WTC11 (cell line): Measurements from ENCODE around the gene MRPL37. TPM values are rescaled to one million over a fixed set of nuclear protein-coding genes. Genes with fewer than 3 reads are reported as not detected.

Experiments used
- ATAC-seq: fragments of 200-7000 bp; cut with Tn5 transposase; 2 replicates; pipeline ENCODE4 v1.10.0; 2021; ENCODE audit warnings: mild to moderate bottlenecking, moderate library complexity
- CTCF ChIA-PET: fragments of 300-600 bp; sonication (Branson Sonifier 250); formaldehyde crosslinking; loops from one replicate; lab custom pipeline; 2021; ENCODE audit warnings: antibody characterized with exemption; lab: Charles Lee
- POLR2A ChIA-PET: fragments of 350-600 bp; sonication (Branson Sonifier 250); formaldehyde crosslinking; loops from one replicate; lab custom pipeline; 2021; ENCODE audit warnings: antibody characterized with exemption; lab: Charles Lee
- DNase-seq: peaks from one replicate; pipeline ENCODE4 v3.0.0; 2021; ENCODE audit warnings: low spot score
- H3K27ac Mint-ChIP-seq: 2 replicates; pipeline ENCODE4 v1.8.0; 2021; ENCODE audit warnings: mixed read lengths
- H3K27me3 Mint-ChIP-seq: 2 replicates; pipeline ENCODE4 v1.8.0; 2021; ENCODE audit warnings: low read depth, mild to moderate bottlenecking, moderate library complexity, mixed read lengths
- H3K36me3 Mint-ChIP-seq: 2 replicates; pipeline ENCODE4 v1.8.0; 2021; ENCODE audit warnings: mixed read lengths
- H3K4me1 Mint-ChIP-seq: 2 replicates; pipeline ENCODE4 v1.8.0; 2022; ENCODE audit warnings: mixed read lengths
- H3K4me3 Mint-ChIP-seq: 2 replicates; pipeline ENCODE4 v1.8.0; 2021; ENCODE audit warnings: mild to moderate bottlenecking, moderate library complexity, mixed read lengths
- H3K9me3 Mint-ChIP-seq: 2 replicates; pipeline ENCODE4 v1.8.0; 2021; ENCODE audit warnings: mixed read lengths
- ATF1 ChIP-seq: sonication (generic); formaldehyde crosslinking; IDR thresholded peaks from 2 replicates; pipeline ENCODE4 v1.8.1; 2023; ENCODE audit warnings: mild to moderate bottlenecking, moderate library complexity, missing genetic modification reagents
- E2F1 ChIP-seq: sonication (generic); formaldehyde crosslinking; IDR thresholded peaks from 2 replicates; pipeline ENCODE4 v1.8.0; 2022; ENCODE audit warnings: mild to moderate bottlenecking, missing genetic modification reagents
- ESRRA ChIP-seq: sonication (generic); formaldehyde crosslinking; IDR thresholded peaks from 2 replicates; pipeline ENCODE4 v1.8.1; 2022; ENCODE audit warnings: mild to moderate bottlenecking, missing genetic modification reagents, borderline replicate concordance
- FOXJ3 ChIP-seq: sonication (generic); formaldehyde crosslinking; IDR thresholded peaks from 2 replicates; pipeline ENCODE4 v1.9.0; 2021; ENCODE audit warnings: missing genetic modification reagents, mild to moderate bottlenecking, borderline replicate concordance
- FOXK1 ChIP-seq: sonication (generic); formaldehyde crosslinking; IDR thresholded peaks from 2 replicates; pipeline ENCODE4 v1.8.0; 2022; ENCODE audit warnings: mild to moderate bottlenecking, moderate library complexity, missing genetic modification reagents
- FOXP1 ChIP-seq: sonication (generic); formaldehyde crosslinking; IDR thresholded peaks from 2 replicates; pipeline ENCODE4 v1.8.0; 2022; ENCODE audit warnings: missing genetic modification reagents, mild to moderate bottlenecking, moderate library complexity, borderline replicate concordance
- FOXP4 ChIP-seq: sonication (generic); formaldehyde crosslinking; IDR thresholded peaks from 2 replicates; pipeline ENCODE4 v1.8.0; 2022; ENCODE audit warnings: mild to moderate bottlenecking, missing genetic modification reagents
- HMGXB4 ChIP-seq: sonication (generic); formaldehyde crosslinking; IDR thresholded peaks from 2 replicates; pipeline ENCODE4 v1.8.1; 2023; ENCODE audit warnings: mild to moderate bottlenecking, moderate library complexity, missing genetic modification reagents
- JUN ChIP-seq: sonication (generic); formaldehyde crosslinking; IDR thresholded peaks from 2 replicates; pipeline ENCODE4 v1.8.0; 2023; ENCODE audit warnings: mild to moderate bottlenecking, missing genetic modification reagents
- PREB ChIP-seq: sonication (generic); formaldehyde crosslinking; IDR thresholded peaks from 2 replicates; pipeline ENCODE4 v1.8.1; 2022; ENCODE audit warnings: mild to moderate bottlenecking, missing genetic modification reagents, moderate library complexity, borderline replicate concordance
- SOX15 ChIP-seq: fragments of 250-450 bp; sonication (Bioruptor Pico); IDR thresholded peaks from 2 replicates; pipeline ENCODE4 v1.9.0; 2021; ENCODE audit warnings: mild to moderate bottlenecking
- ZNF281 ChIP-seq: sonication (generic); formaldehyde crosslinking; IDR thresholded peaks from 2 replicates; pipeline ENCODE4 v1.8.0; 2023; ENCODE audit warnings: mild to moderate bottlenecking, missing genetic modification reagents
- ZNF512 ChIP-seq: sonication (generic); formaldehyde crosslinking; IDR thresholded peaks from 2 replicates; pipeline ENCODE4 v1.8.1; 2022; ENCODE audit warnings: missing genetic modification reagents, borderline replicate concordance
- ZNF532 ChIP-seq: fragments of 250-450 bp; sonication (Bioruptor Pico); IDR thresholded peaks from 2 replicates; pipeline ENCODE4 v1.9.0; 2021; ENCODE audit warnings: mild to moderate bottlenecking, borderline replicate concordance
- total RNA-seq: library from RNA; stranded (reverse); gene quantifications from 3 replicates; pipeline ENCODE4 v1.2.3, GENCODE V29; 2021

MRPL37 gene
- total RNA-seq, 1 experiment from 2014 or later: 143 TPM

- no peaks in the 10 kb centered on the region for H3K27me3 Mint-ChIP-seq
- POLR2A ChIA-PET: no interaction called here
- no peak for ATAC-seq
- DNase-seq: no peak
- TF ChIP-seq SOX15 (CRISPR knock-in tag) (no peak), FOXJ3 (no peak), ZNF281 (no peak), ATF1 (CRISPR knock-in tag) (no peak), HMGXB4 (no peak), E2F1 (CRISPR knock-in tag) (no peak), JUN (CRISPR knock-in tag) (no peak), ESRRA (CRISPR knock-in tag) (no peak), ZNF512 (CRISPR knock-in tag) (no peak)
- H3K27ac Mint-ChIP-seq: no peak overlapping the region
- H3K4me3 Mint-ChIP-seq: no peak overlapping the region
- H3K4me1 Mint-ChIP-seq: peaks cover 36% of the 10 kb centered on the region
- CTCF ChIA-PET: no interaction called here
- no peaks in the 10 kb centered on the region; the same call in 1 of the 2 replicates for H3K36me3 Mint-ChIP-seq
- no peaks in the 10 kb centered on the region for H3K9me3 Mint-ChIP-seq
Measured at GRCh38 chr1:54255026-54255702, 55.2 kb downstream of the MRPL37 start.

GRCh38 chr1:54256522-54257345 lies 56.8 kb downstream of the MRPL37 start:
- ChIA-PET POLR2A (interaction anchor here (0.7 kb wide), 1 partner anchor 347 kb away, joined by 5 read pairs; no protein-coding TSS in a partner anchor), CTCF (interaction anchor here (0.6 kb wide), 1 partner anchor 17 kb away, joined by 3 read pairs; no protein-coding TSS in a partner anchor)
- Mint-ChIP-seq H3K27me3 (no peaks in the 10 kb centered on the region), H3K4me3 (no peak overlapping the region), H3K27ac (peak overlapping the region; percentile 89), H3K36me3 (no peaks in the 10 kb centered on the region), H3K4me1 (peaks cover 41% of the 10 kb centered on the region), H3K9me3 (no peaks in the 10 kb centered on the region)
- ATAC-seq: no peak
- DNase-seq: no peak
- no peak for TF ChIP-seq PREB (CRISPR knock-in tag)
- no peak for TF ChIP-seq JUN (CRISPR knock-in tag)
- TF ChIP-seq ZNF532: no peak
- no peak for TF ChIP-seq FOXP4 (CRISPR knock-in tag)
- TF ChIP-seq FOXP1 (CRISPR knock-in tag): no peak
- TF ChIP-seq FOXK1 (CRISPR knock-in tag): no peak
